ENCODE measurements around the gene PRKCE.

GRCh38 chr2:46067501-46068305 lies 416.2 kb downstream of the PRKCE start:
- TF ChIP-seq CTCF (IDR thresholded peaks at IDR 0.05) (no peak), POLR2AphosphoS5 (IDR thresholded peaks at IDR 0.05; ENCODE audit: low read depth, low read length) (no peak)
